CD4-positive, alpha-beta T cell (primary cell): ENCODE data around the gene DBT. TPM values are rescaled to one million over a fixed set of nuclear protein-coding genes. Genes with fewer than 3 reads are reported as not detected.
"Not testable (repeated sequence)": the region's sequence is repeated elsewhere in the genome, so short reads cannot be mapped to it uniquely, and the experiment has no call there.

Experiments
- ATAC-seq: fragments of 200-7000 bp; cut with Tn5 transposase; one replicate; pipeline ENCODE4 v1.10.0; 2022; ENCODE audit warnings: mild to moderate bottlenecking; ENCODE audit not compliant: poor library complexity
- CTCF ChIA-PET: fragments of 350-600 bp; sonication (Branson Sonifier 250); formaldehyde crosslinking; loops from one replicate; lab custom pipeline; 2021; ENCODE audit warnings: antibody characterized with exemption, inconsistent platforms; lab: Charles Lee
- POLR2A ChIA-PET: fragments of 350-600 bp; sonication (Branson Sonifier 250); formaldehyde crosslinking; loops from one replicate; lab custom pipeline; 2021; ENCODE audit warnings: antibody characterized with exemption, inconsistent platforms; lab: Charles Lee
- DNase-seq, 14 experiments: peaks; one replicate each; pipeline ENCODE4 v3.0.0-alpha.2; 2013 to 2020; ENCODE audit warnings: mixed read lengths in 2 of 14
- H3K27ac ChIP-seq, 2 donors: one replicate each; pipeline versions ENCODE4 v1.5.1 to v1.7.0; 2013; ENCODE audit warnings: low read length in 2 of 2, low read depth in 1 of 2, mild to moderate bottlenecking in 1 of 2
- H3K27me3 ChIP-seq, 2 experiments: 1 replicate in 1 of 2; 2 replicates in 1 of 2; pipeline versions ENCODE4 v1.6.1 to v1.7.0; 2013; ENCODE audit warnings: low read length in 2 of 2, control low read depth in 1 of 2, mild to moderate bottlenecking in 1 of 2, moderate library complexity in 1 of 2; ENCODE audit not compliant: insufficient read depth in 2 of 2, control insufficient read depth in 1 of 2
- H3K36me3 ChIP-seq: one replicate; pipeline ENCODE4 v1.6.1; 2013; ENCODE audit warnings: low read length, control low read depth; ENCODE audit not compliant: insufficient read depth
- H3K4me1 ChIP-seq: one replicate; pipeline ENCODE4 v1.6.1; 2013; ENCODE audit warnings: low read length, control low read depth; ENCODE audit not compliant: insufficient read depth
- H3K4me3 ChIP-seq: one replicate; pipeline ENCODE4 v1.5.1; 2013; ENCODE audit warnings: mild to moderate bottlenecking, low read length, moderate library complexity
- H3K9me3 ChIP-seq, 2 experiments: 1 replicate in 1 of 2; 2 replicates in 1 of 2; pipeline versions ENCODE4 v1.6.1 to v1.7.0; 2013; ENCODE audit warnings: low read length in 2 of 2, mild to moderate bottlenecking in 2 of 2, control low read depth in 1 of 2, moderate library complexity in 1 of 2; ENCODE audit not compliant: control insufficient read depth in 1 of 2, insufficient read depth in 1 of 2
- H3K27ac Mint-ChIP-seq: one replicate; pipeline ENCODE4 v1.8.0; 2020; ENCODE audit warnings: mixed read lengths
- H3K27me3 Mint-ChIP-seq: one replicate; pipeline ENCODE4 v1.8.0; 2021; ENCODE audit warnings: mixed read lengths
- H3K36me3 Mint-ChIP-seq: one replicate; pipeline ENCODE4 v1.8.0; 2021; ENCODE audit warnings: low read depth, mixed read lengths
- H3K4me1 Mint-ChIP-seq: one replicate; pipeline ENCODE4 v1.8.0; 2021; ENCODE audit warnings: low read depth, mixed read lengths
- H3K4me3 Mint-ChIP-seq: one replicate; pipeline ENCODE4 v1.8.0; 2020; ENCODE audit warnings: mild to moderate bottlenecking, mixed read lengths
- H3K9me3 Mint-ChIP-seq: one replicate; pipeline ENCODE4 v1.8.0; 2020; ENCODE audit warnings: mixed read lengths
- intact Hi-C, 2 experiments: fragments of 100-400 bp; cut with DNase I in 1 of 2; cut with micrococcal nuclease in 1 of 2; formaldehyde crosslinking; loops; one replicate each; pipeline versions ENCODE4 v1.15.1 to v1.9.0; 2023 to 2025; cut with DNase I, micrococcal nuclease
- total RNA-seq, 174 experiments: library from RNA in 2 of 174; stranded (reverse) in 2 of 174; gene quantifications; one replicate each; pipeline ENCODE4 v1.2.3 and lab custom pipeline; 2021 to 2026
- TF ChIP-seq, protein P1 (sequence below): fragments of 200-600 bp; IDR thresholded peaks from one replicate; pipeline ENCODE4 v1.8.0; 2022; ENCODE audit warnings: antibody characterized with exemption, mild to moderate bottlenecking

Gene DBT
- total RNA-seq, 2 experiments from 2014 or later = 5.3 to 5.4 TPM

DNA sequence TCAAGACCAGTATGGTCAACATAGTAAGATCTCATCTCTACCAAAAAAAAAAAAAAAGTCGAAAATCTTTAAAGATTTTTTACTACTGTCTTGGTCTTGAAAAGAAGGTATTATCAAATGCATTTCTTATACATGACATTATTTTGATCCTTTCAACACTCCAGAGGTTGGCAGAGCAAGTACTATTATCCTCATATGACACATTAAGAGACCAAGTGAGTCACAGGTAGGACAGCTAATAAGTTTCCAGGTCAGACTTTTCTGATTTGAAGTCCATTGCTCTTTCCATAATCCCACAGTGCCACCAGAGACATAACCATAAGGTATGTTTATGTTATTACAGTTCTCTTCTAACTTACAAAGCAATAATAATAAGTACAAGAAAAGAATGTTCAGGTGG, 15.2 kb downstream of the DBT start:
- Histone ChIP-seq H3K27me3 (no peaks in the 10 kb centered on the region), H3K4me1 (no peaks in the 10 kb centered on the region), H3K4me3 (no peak overlapping the region), H3K27ac (no peak overlapping the region), H3K9me3 (no peaks in the 10 kb centered on the region), H3K36me3 (peaks cover 67% of the 10 kb centered on the region)
- no peak overlapping the region for H3K4me3 Mint-ChIP-seq
- intact Hi-C loops = no loop called here
- H3K4me1 Mint-ChIP-seq = peaks cover 9% of the 10 kb centered on the region
- H3K27me3 Mint-ChIP-seq = no peaks in the 10 kb centered on the region
- H3K9me3 Mint-ChIP-seq = no peaks in the 10 kb centered on the region
- TF ChIP-seq, protein P1, sequence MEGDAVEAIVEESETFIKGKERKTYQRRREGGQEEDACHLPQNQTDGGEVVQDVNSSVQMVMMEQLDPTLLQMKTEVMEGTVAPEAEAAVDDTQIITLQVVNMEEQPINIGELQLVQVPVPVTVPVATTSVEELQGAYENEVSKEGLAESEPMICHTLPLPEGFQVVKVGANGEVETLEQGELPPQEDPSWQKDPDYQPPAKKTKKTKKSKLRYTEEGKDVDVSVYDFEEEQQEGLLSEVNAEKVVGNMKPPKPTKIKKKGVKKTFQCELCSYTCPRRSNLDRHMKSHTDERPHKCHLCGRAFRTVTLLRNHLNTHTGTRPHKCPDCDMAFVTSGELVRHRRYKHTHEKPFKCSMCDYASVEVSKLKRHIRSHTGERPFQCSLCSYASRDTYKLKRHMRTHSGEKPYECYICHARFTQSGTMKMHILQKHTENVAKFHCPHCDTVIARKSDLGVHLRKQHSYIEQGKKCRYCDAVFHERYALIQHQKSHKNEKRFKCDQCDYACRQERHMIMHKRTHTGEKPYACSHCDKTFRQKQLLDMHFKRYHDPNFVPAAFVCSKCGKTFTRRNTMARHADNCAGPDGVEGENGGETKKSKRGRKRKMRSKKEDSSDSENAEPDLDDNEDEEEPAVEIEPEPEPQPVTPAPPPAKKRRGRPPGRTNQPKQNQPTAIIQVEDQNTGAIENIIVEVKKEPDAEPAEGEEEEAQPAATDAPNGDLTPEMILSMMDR = no peak
- DNase-seq = no peak
- ChIA-PET POLR2A (no interaction called here), CTCF (no interaction called here)
- H3K36me3 Mint-ChIP-seq = peaks cover 89% of the 10 kb centered on the region
- H3K27ac Mint-ChIP-seq = no peak overlapping the region
- ATAC-seq = no peak

DNA sequence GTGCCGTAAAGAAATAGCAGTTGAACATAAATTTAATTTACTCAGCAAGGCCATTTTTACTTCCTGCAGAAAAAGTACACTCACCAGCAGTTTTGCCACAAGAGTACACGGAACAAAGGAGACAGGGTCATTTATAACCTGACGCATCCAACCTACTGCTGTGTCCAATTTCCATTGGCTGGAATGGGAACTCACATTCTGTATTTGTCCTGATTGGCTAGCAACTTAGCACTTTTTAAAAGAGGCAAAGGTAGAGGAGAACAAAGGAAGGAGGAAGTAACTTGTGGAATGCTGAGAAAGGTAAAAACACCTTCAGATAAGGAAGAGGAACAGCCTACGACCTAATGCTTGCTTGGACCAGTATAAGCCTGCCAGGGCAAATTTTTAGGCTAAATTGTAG, 16.1 kb downstream of the DBT start:
- H3K27ac ChIP-seq, H3K9me3 Mint-ChIP-seq, H3K4me3 ChIP-seq, H3K27me3 Mint-ChIP-seq, H3K4me1 Mint-ChIP-seq, H3K27me3 ChIP-seq, H3K4me1 ChIP-seq, intact Hi-C loops, DNase-seq, H3K27ac Mint-ChIP-seq, H3K4me3 Mint-ChIP-seq, ATAC-seq, POLR2A ChIA-PET, H3K9me3 ChIP-seq, CTCF ChIA-PET: not testable (repeated sequence)
- H3K36me3 Mint-ChIP-seq = peaks cover 82% of the 10 kb centered on the region
- H3K36me3 ChIP-seq = peaks cover 60% of the 10 kb centered on the region

DNA sequence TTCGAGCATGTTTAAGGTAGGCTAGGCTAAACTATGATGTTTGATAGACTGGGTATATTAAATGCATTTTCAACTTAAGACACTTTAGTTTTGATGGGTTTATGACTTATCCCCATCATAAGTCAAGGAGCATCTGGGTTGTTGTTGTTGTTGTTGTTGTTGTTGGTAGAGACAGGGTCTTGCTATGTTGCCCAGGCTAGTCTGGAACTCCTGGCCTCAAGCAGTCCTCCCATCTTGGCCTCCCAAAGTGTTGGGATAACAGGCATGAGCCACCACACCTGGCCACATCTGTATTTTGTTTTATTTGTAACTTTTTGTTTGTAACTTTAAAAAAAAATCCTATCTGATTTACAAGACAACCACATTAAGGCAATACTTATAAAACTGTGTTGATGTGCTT, 17.5 kb downstream of the DBT start:
- Histone ChIP-seq H3K4me3 (no peak overlapping the region), H3K27me3 (no peaks in the 10 kb centered on the region), H3K9me3 (no peaks in the 10 kb centered on the region), H3K4me1 (no peaks in the 10 kb centered on the region), H3K27ac (no peak overlapping the region), H3K36me3 (peaks cover 59% of the 10 kb centered on the region)
- H3K27me3 Mint-ChIP-seq = no peaks in the 10 kb centered on the region
- no peaks in the 10 kb centered on the region for H3K9me3 Mint-ChIP-seq
- ChIA-PET POLR2A (no interaction called here), CTCF (no interaction called here)
- no peak for ATAC-seq
- H3K36me3 Mint-ChIP-seq = peaks cover 85% of the 10 kb centered on the region
- TF ChIP-seq, protein P1 = no peak
- peaks cover 4% of the 10 kb centered on the region for H3K4me1 Mint-ChIP-seq
- DNase-seq = no peak
- H3K4me3 Mint-ChIP-seq = no peak overlapping the region
- intact Hi-C loops = no loop called here
- no peak overlapping the region for H3K27ac Mint-ChIP-seq

DNA sequence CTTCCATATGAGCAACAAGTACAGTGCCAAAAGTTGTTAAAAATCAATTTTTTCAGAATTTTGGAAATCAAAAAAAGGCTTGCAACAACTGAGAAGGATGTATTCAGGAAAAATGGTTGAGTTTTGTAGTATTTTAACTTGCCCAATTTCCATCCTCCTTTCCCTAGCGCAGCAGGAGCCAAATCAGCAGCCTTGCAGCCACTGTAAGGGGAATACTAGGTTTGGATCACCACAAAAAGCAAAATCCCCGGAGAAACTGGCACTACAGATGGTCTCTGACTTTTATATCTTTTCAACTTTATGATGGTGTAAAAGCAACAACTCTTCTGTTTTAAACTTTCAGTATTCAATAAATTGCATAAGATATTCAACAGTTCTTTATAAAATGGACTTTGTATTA, 17.9 kb downstream of the DBT start:
- Histone ChIP-seq H3K4me1 (no peaks in the 10 kb centered on the region), H3K27ac (no peak overlapping the region), H3K4me3 (no peak overlapping the region), H3K9me3 (no peaks in the 10 kb centered on the region), H3K27me3 (no peaks in the 10 kb centered on the region), H3K36me3 (peaks cover 56% of the 10 kb centered on the region)
- H3K9me3 Mint-ChIP-seq = no peaks in the 10 kb centered on the region
- CTCF ChIA-PET = no interaction called here
- DNase-seq (no peak), ATAC-seq (no peak)
- intact Hi-C loops = no loop called here
- H3K36me3 Mint-ChIP-seq = peaks cover 83% of the 10 kb centered on the region
- POLR2A ChIA-PET = no interaction called here
- no peak overlapping the region for H3K4me3 Mint-ChIP-seq
- H3K27ac Mint-ChIP-seq = no peak overlapping the region
- TF ChIP-seq, protein P1 = no peak
- no peaks in the 10 kb centered on the region for H3K27me3 Mint-ChIP-seq
- H3K4me1 Mint-ChIP-seq = peaks cover 3% of the 10 kb centered on the region
